Measurements from ENCODE around the gene TBC1D7. TPM values are rescaled to one million over a fixed set of nuclear protein-coding genes. Genes with fewer than 3 reads are reported as not detected.
"Not testable (repeated sequence)": the region's sequence is repeated elsewhere in the genome, so short reads cannot be mapped to it uniquely, and the experiment has no call there.

The TBC1D7 gene
- polyA plus RNA-seq, 3 donors = 26.9 to 37.9 (median 36.3) TPM

GRCh38 chr6:13334953-13335352 lies 6.6 kb upstream of the TBC1D7 start:
- DNase-seq (ENCODE audit: extremely low read depth in 1 of 11, low read depth in 9 of 11, low spot score in 4 of 11) = no peak

GRCh38 chr6:13332349-13332706 lies 4.0 kb upstream of the TBC1D7 start:
- DNase-seq (ENCODE audit: extremely low read depth in 1 of 11, low read depth in 9 of 11, low spot score in 4 of 11) = no peak

- no peak for DNase-seq (ENCODE audit: extremely low read depth in 1 of 11, low read depth in 9 of 11, low spot score in 4 of 11)
Observed at GRCh38 chr6:13331516-13332348, 3.4 kb upstream of the TBC1D7 start.

- no peak for DNase-seq (ENCODE audit: extremely low read depth in 1 of 11, low read depth in 9 of 11, low spot score in 4 of 11)
Observed at GRCh38 chr6:13328875-13329183, 492 bp upstream of the TBC1D7 start.

- DNase-seq (ENCODE audit: extremely low read depth in 1 of 11, low read depth in 9 of 11, low spot score in 4 of 11) = no peak
Observed at GRCh38 chr6:13327691-13328075, 654 bp downstream of the TBC1D7 start.

- not testable (repeated sequence) for DNase-seq (ENCODE audit: extremely low read depth in 1 of 11, low read depth in 9 of 11, low spot score in 4 of 11)
Observed at GRCh38 chr6:13326031-13326586, 2.2 kb downstream of the TBC1D7 start.

- DNase-seq (ENCODE audit: extremely low read depth in 1 of 11, low read depth in 9 of 11, low spot score in 4 of 11) = no peak
Observed at GRCh38 chr6:13319891-13320564, 8.3 kb downstream of the TBC1D7 start.

GRCh38 chr6:13318821-13319220 lies 9.5 kb downstream of the TBC1D7 start:
- no peak for DNase-seq (ENCODE audit: extremely low read depth in 1 of 11, low read depth in 9 of 11, low spot score in 4 of 11)

GRCh38 chr6:13315896-13316295 lies 12.4 kb downstream of the TBC1D7 start:
- DNase-seq (ENCODE audit: extremely low read depth in 1 of 11, low read depth in 9 of 11, low spot score in 4 of 11) = no peak

- no peak for DNase-seq (ENCODE audit: extremely low read depth in 1 of 11, low read depth in 9 of 11, low spot score in 4 of 11)
Observed at GRCh38 chr6:13314806-13315205, 13.5 kb downstream of the TBC1D7 start.

- no peak for DNase-seq (ENCODE audit: extremely low read depth in 1 of 11, low read depth in 9 of 11, low spot score in 4 of 11)
Observed at GRCh38 chr6:13311155-13311554, 17.2 kb downstream of the TBC1D7 start.

GRCh38 chr6:13308332-13308731 lies 20.0 kb downstream of the TBC1D7 start:
- DNase-seq (ENCODE audit: extremely low read depth in 1 of 11, low read depth in 9 of 11, low spot score in 4 of 11) = no peak

GRCh38 chr6:13307508-13307995 lies 20.8 kb downstream of the TBC1D7 start:
- DNase-seq (ENCODE audit: extremely low read depth in 1 of 11, low read depth in 9 of 11, low spot score in 4 of 11) = no peak

- no peak for DNase-seq (ENCODE audit: extremely low read depth in 1 of 11, low read depth in 9 of 11, low spot score in 4 of 11)
Observed at GRCh38 chr6:13305791-13306190, 22.5 kb downstream of the TBC1D7 start.

- no peak for DNase-seq (ENCODE audit: extremely low read depth in 1 of 11, low read depth in 9 of 11, low spot score in 4 of 11)
Observed at GRCh38 chr6:13305288-13305687, 23.0 kb downstream of the TBC1D7 start.

GRCh38 chr6:13304580-13305260 lies 23.6 kb downstream of the TBC1D7 start:
- DNase-seq (ENCODE audit: extremely low read depth in 1 of 11, low read depth in 9 of 11, low spot score in 4 of 11) = no peak

- DNase-seq (ENCODE audit: extremely low read depth in 1 of 11, low read depth in 9 of 11, low spot score in 4 of 11) = no peak
Observed at GRCh38 chr6:13304101-13304500, 24.2 kb downstream of the TBC1D7 start.

GRCh38 chr6:13303668-13304017 lies 24.7 kb downstream of the TBC1D7 start:
- peak in 2 of 11 donors; percentile 42 to 62 for DNase-seq (ENCODE audit: extremely low read depth in 1 of 11, low read depth in 9 of 11, low spot score in 4 of 11)

- no peak for DNase-seq (ENCODE audit: extremely low read depth in 1 of 11, low read depth in 9 of 11, low spot score in 4 of 11)
Observed at GRCh38 chr6:13302751-13303667, 25.3 kb downstream of the TBC1D7 start.
